K562 (cell line): ENCODE measurements around the gene KRTAP10-12. TPM values are rescaled to one million over a fixed set of nuclear protein-coding genes. Genes with fewer than 3 reads are reported as not detected.

Experiments
- ATAC-seq: fragments of 200-7000 bp; cut with Tn5 transposase; 3 replicates; pipeline ENCODE4 v1.9.1; 2020; ENCODE audit warnings: moderate library complexity
- BruUV-seq: library from RNA; stranded (reverse); fragments of 400-500 nt; replicated peaks from 2 replicates; lab custom pipeline; 2021; lab: Mats Ljungman, UMichigan
- CTCF ChIA-PET: fragments of 300-600 bp; formaldehyde crosslinking; extraction: SDS; loops from one replicate; lab custom pipeline; 2021; ENCODE audit warnings: low intra/inter-chr PET ratio; lab: Yijun Ruan, JAX
- POLR2A ChIA-PET: fragments of 300-600, 350-650 bp; sonication (Branson Sonifier 250); formaldehyde crosslinking; extraction: SDS; loops from one replicate; lab custom pipeline; 2021; ENCODE audit warnings: antibody characterized with exemption, inconsistent platforms; lab: Yijun Ruan, JAX
- DNase-seq, 4 experiments: peaks; one replicate each; pipeline versions ENCODE4 v3.0.0 to v3.0.0-alpha.2; 2011 to 2018; ENCODE audit warnings: low spot score in 3 of 4, mixed read lengths in 3 of 4; ENCODE audit errors: extremely low read depth in 1 of 4
- FAIRE-seq: peaks from 2 replicates; lab custom pipeline; 2011; peaks lifted over from hg19 to GRCh38; lab: Jason Lieb, UNC
- H2AFZ ChIP-seq: 2 replicates; pipeline ENCODE4 v1.6.0; 2011; ENCODE audit warnings: low read depth, low read length, control low read depth, inconsistent platforms
- H3K27ac ChIP-seq: fragments of 200-600 bp; 3 replicates; pipeline ENCODE4 v1.8.0; 2011; ENCODE audit warnings: low read depth, mild to moderate bottlenecking, control low read depth, inconsistent platforms, low read length, moderate library complexity, mixed read lengths; ENCODE audit errors: extremely low read depth
- H3K27me3 ChIP-seq, 2 experiments: fragments of 300-600 bp in 1 of 2; 2 replicates in 1 of 2; 3 replicates in 1 of 2; pipeline versions ENCODE4 v1.6.0 to v1.8.0; 2011; ENCODE audit warnings: inconsistent platforms in 2 of 2, low read length in 2 of 2, mild to moderate bottlenecking in 1 of 2, mixed read lengths in 1 of 2, moderate library complexity in 1 of 2; ENCODE audit not compliant: control insufficient read depth in 2 of 2, insufficient read depth in 2 of 2
- H3K36me3 ChIP-seq: fragments of 300-600 bp; 3 replicates; pipeline ENCODE4 v1.8.0; 2011; ENCODE audit warnings: mild to moderate bottlenecking, low read length, inconsistent platforms; ENCODE audit not compliant: control insufficient read depth, insufficient read depth
- H3K4me1 ChIP-seq, 2 experiments: fragments of 200-600 bp in 1 of 2; replicated peaks in 1 of 2; 2 replicates in 1 of 2; 3 replicates in 1 of 2; pipeline versions ENCODE4 v1.5.1 to v1.8.0; 2011; ENCODE audit warnings: inconsistent platforms in 2 of 2, low read length in 2 of 2, mild to moderate bottlenecking in 1 of 2, mixed read lengths in 1 of 2, moderate library complexity in 1 of 2; ENCODE audit not compliant: control insufficient read depth in 2 of 2, insufficient read depth in 2 of 2
- H3K4me2 ChIP-seq: 2 replicates; pipeline ENCODE4 v1.6.1; 2011; ENCODE audit warnings: low read length, control low read depth, inconsistent platforms, mixed read lengths; ENCODE audit not compliant: insufficient read depth
- H3K4me3 ChIP-seq: fragments of 200-600 bp; sonication (generic), shearing (Covaris generic); 2 replicates; pipeline ENCODE4 v1.5.1; 2016; ENCODE audit warnings: control low read depth, inconsistent platforms
- H3K79me2 ChIP-seq: fragments of 200-600 bp; 3 replicates; pipeline ENCODE4 v1.8.0; 2011; ENCODE audit warnings: low read length, inconsistent platforms; ENCODE audit not compliant: control insufficient read depth, insufficient read depth
- H3K9ac ChIP-seq, 2 experiments: 2 replicates each; pipeline versions ENCODE4 v1.6.0 to v1.6.1; 2011; ENCODE audit warnings: low read depth in 2 of 2, low read length in 2 of 2, control low read depth in 1 of 2, inconsistent platforms in 1 of 2, mild to moderate bottlenecking in 1 of 2, mixed read lengths in 1 of 2; ENCODE audit not compliant: insufficient read depth in 1 of 2
- H3K9me1 ChIP-seq: one replicate; pipeline ENCODE4 v1.6.0; 2011; ENCODE audit warnings: inconsistent platforms, mild to moderate bottlenecking, low read length, moderate library complexity; ENCODE audit not compliant: control insufficient read depth, insufficient read depth
- H3K9me3 ChIP-seq: replicated peaks from 2 replicates; pipeline ENCODE4 v1.5.1; 2011; ENCODE audit warnings: low read depth, low read length, inconsistent platforms; ENCODE audit not compliant: control insufficient read depth, insufficient read depth
- H4K20me1 ChIP-seq: replicated peaks from 2 replicates; pipeline ENCODE4 v1.6.1; 2011; ENCODE audit warnings: low read length, inconsistent platforms, mixed read lengths; ENCODE audit not compliant: control insufficient read depth, insufficient read depth
- BRCA1 ChIP-seq, 2 experiments: fragments of 450-650 bp in 1 of 2; sonication (generic) in 1 of 2; formaldehyde crosslinking in 1 of 2; IDR thresholded peaks; 2 replicates each; pipeline versions ENCODE4 v1.5.0 to v1.6.1; 2017 to 2020; ENCODE audit warnings: mild to moderate bottlenecking in 1 of 2, missing genetic modification reagents in 1 of 2
- MXI1 ChIP-seq: IDR thresholded peaks from 2 replicates; pipeline ENCODE4 v1.6.1; 2011; ENCODE audit warnings: low read depth, mild to moderate bottlenecking, improper control_type of control experiment, low read length
- RUNX1 ChIP-seq: sonication (generic); IDR thresholded peaks from 2 replicates; pipeline ENCODE4 v1.6.1; 2016; ENCODE audit warnings: antibody characterized with exemption, low read depth
- ZNF354B ChIP-seq: fragments of 250-450 bp; sonication (Bioruptor Pico); IDR thresholded peaks from 2 replicates; pipeline ENCODE4 v1.4.0; 2020
- ZNF668 ChIP-seq: fragments of 250-450 bp; sonication (Bioruptor Pico); IDR thresholded peaks from 2 replicates; pipeline ENCODE4 v1.8.0; 2022; ENCODE audit warnings: mild to moderate bottlenecking, inconsistent platforms
- WGBS: fragments of 100-300 bp; shearing (Covaris generic); methylation state at CpG from one replicate; pipeline ENCODE4 v1.1.6; 2016; ENCODE audit warnings: low coverage, mixed read lengths; ENCODE audit not compliant: insufficient coverage; ENCODE audit errors: missing lambda C conversion rate; 5-methylcytosine and 5-hydroxymethylcytosine counted together
- in situ Hi-C: fragments of 300-500 bp; cut with MboI; formaldehyde crosslinking; loops from 4 replicates; pipeline ENCODE4 v1.15.0; 2018; ENCODE audit warnings: inconsistent platforms, mixed read lengths
- intact Hi-C: fragments of 100-400 bp; cut with micrococcal nuclease; formaldehyde crosslinking; loops from 2 replicates; pipeline ENCODE4 v1.14.2; 2022
- polyA plus RNA-seq, 8 experiments: library from polyadenylated mRNA; depleted of rRNA in 4 of 8; stranded (reverse) in 5 of 8; unstranded in 3 of 8; fragments of >200 nt; fragmentation: Nextera tagmentation in 2 of 8; fragmentation: Illumina TruSeq in 1 of 8; extraction: Ambion mirVana in 2 of 8; extraction: Trizol in 1 of 8; gene quantifications; 2 replicates each; pipeline versions ENCODE4 v1.2.1 to v1.2.3, GENCODE V29; 2011 to 2014; ENCODE audit warnings: inconsistent platforms in 1 of 8, missing spikeins in 1 of 8
- total RNA-seq, 7 experiments: library from RNA; depleted of rRNA in 6 of 7; stranded (reverse); fragments of >200 nt in 6 of 7; fragmentation: Illumina TruSeq in 2 of 7; extraction: Trizol in 2 of 7; gene quantifications; 2 replicates each; pipeline versions ENCODE4 v1.2.1 to v1.2.3, GENCODE V29; 2011 to 2021; ENCODE audit warnings: low replicate concordance in 1 of 7
- TF ChIP-seq, protein P1 (sequence below): sonication (generic); formaldehyde crosslinking; IDR thresholded peaks from 2 replicates; pipeline ENCODE4 v1.8.1; 2023; ENCODE audit warnings: mild to moderate bottlenecking, missing genetic modification reagents

Gene KRTAP10-12
- total and polyA plus RNA-seq, 9 of the 15 experiments (the other 6 are each of a cell fraction or from before 2014, with no cell fraction given) = not detected

- no peak for FAIRE-seq
- no peak overlapping the region for H2AFZ ChIP-seq
- intact Hi-C loops = no loop called here
- TF ChIP-seq RUNX1 (no peak), ZNF354B (CRISPR knock-in tag) (no peak), MXI1 (no peak), ZNF668 (no peak), BRCA1 (IDR thresholded peaks at IDR 0.05) (no peak), BRCA1 (CRISPR knock-in tag; IDR thresholded peaks at IDR 0.05) (no peak)
- TF ChIP-seq, protein P1, sequence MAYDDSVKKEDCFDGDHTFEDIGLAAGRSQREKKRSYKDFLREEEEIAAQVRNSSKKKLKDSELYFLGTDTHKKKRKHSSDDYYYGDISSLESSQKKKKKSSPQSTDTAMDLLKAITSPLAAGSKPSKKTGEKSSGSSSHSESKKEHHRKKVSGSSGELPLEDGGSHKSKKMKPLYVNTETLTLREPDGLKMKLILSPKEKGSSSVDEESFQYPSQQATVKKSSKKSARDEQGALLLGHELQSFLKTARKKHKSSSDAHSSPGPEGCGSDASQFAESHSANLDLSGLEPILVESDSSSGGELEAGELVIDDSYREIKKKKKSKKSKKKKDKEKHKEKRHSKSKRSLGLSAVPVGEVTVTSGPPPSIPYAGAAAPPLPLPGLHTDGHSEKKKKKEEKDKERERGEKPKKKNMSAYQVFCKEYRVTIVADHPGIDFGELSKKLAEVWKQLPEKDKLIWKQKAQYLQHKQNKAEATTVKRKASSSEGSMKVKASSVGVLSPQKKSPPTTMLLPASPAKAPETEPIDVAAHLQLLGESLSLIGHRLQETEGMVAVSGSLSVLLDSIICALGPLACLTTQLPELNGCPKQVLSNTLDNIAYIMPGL (CRISPR knock-in tag) = no peak
- TF ChIP-seq, all 486 proteins: peak for 0
- peaks cover 47 to 63% of the 10 kb centered on the region in 2 experiments; a peak in 4 of 5 replicates for H3K27me3 ChIP-seq
- BruUV-seq = no TSS peak
- H3K79me2 ChIP-seq = no peaks in the 10 kb centered on the region
- WGBS = under 1% methylated on average over 19 of the region's 22 CpGs
- no peak for ATAC-seq
- ChIA-PET POLR2A (no interaction called here), CTCF (no interaction called here)
- H3K4me2 ChIP-seq = no peak overlapping the region
- peaks cover 8% of the 10 kb centered on the region; the same call in 1 of the 2 replicates for H4K20me1 ChIP-seq
- no peaks in the 10 kb centered on the region for H3K9me1 ChIP-seq
- no peak for DNase-seq
- in situ Hi-C loops = no loop called here
- no peak overlapping the region for H3K4me3 ChIP-seq
- H3K36me3 ChIP-seq = no peaks in the 10 kb centered on the region
- H3K9ac ChIP-seq = no peak overlapping the region
- no peak overlapping the region for H3K27ac ChIP-seq
- H3K4me1 ChIP-seq = peaks cover 0 to 12% of the 10 kb centered on the region in 2 experiments; a peak in 1 of 5 replicates
- H3K9me3 ChIP-seq = no peaks in the 10 kb centered on the region
Measured at GRCh38 chr21:44712203-44713028, 15.4 kb downstream of the KRTAP10-12 start.
